Activated T-cell treated with anti-CD3 and anti-CD28 coated beads, Interleukin-2, amount 50 U/mL, for 4 hours (primary cell): ENCODE data around the gene PSMD8. TPM values are rescaled to one million over a fixed set of nuclear protein-coding genes. Genes with fewer than 3 reads are reported as not detected.
A peak's percentile ranks its signal among the peaks of the same experiment; 100 is the strongest.
"Not testable (repeated sequence)": the region's sequence is repeated elsewhere in the genome, so short reads cannot be mapped to it uniquely, and the experiment has no call there.

Experiments
- ATAC-seq, 2 donors: fragments of 200-7000 bp; cut with Tn5 transposase; one replicate each; pipeline ENCODE4 v1.10.0; 2021
- DNase-seq: peaks from one replicate; pipeline ENCODE4 v3.0.0-alpha.2; 2020
- H3K27me3 Mint-ChIP-seq: one replicate; pipeline ENCODE4 v1.8.0; 2021; ENCODE audit warnings: low read depth, mixed read lengths
- H3K36me3 Mint-ChIP-seq: one replicate; pipeline ENCODE4 v1.8.0; 2022; ENCODE audit warnings: mixed read lengths; ENCODE audit not compliant: insufficient read depth
- H3K4me1 Mint-ChIP-seq: one replicate; pipeline ENCODE4 v1.8.0; 2021; ENCODE audit warnings: low read depth, mixed read lengths
- H3K4me3 Mint-ChIP-seq: one replicate; pipeline ENCODE4 v1.8.0; 2021; ENCODE audit warnings: mild to moderate bottlenecking, moderate library complexity, mixed read lengths
- H3K9me3 Mint-ChIP-seq: one replicate; pipeline ENCODE4 v1.8.0; 2021; ENCODE audit warnings: mixed read lengths
- total RNA-seq, 3 donors: library from RNA; stranded (reverse); gene quantifications; one replicate each; pipeline ENCODE4 v1.2.1, GENCODE V29; 2021

PSMD8 gene
- 100 to 1,000 TPM; 331 to 368 (median 337) TPM for total RNA-seq

GRCh38 chr19:38374332-38375097 is at the start of gene PSMD8:
TSS of gene PSMD8 (plus strand) at chr19:38374571. CDS start at chr19:38374602, 31 bp downstream.
- peak; percentile 98 for ATAC-seq

GRCh38 chr19:38326591-38326990 is 47.8 kb upstream of the PSMD8 start:
- no peak overlapping the region for H3K4me3 Mint-ChIP-seq
- ATAC-seq (no peak), DNase-seq (no peak)
- H3K27me3 Mint-ChIP-seq, result no peaks in the 10 kb centered on the region
- H3K4me1 Mint-ChIP-seq, result peaks cover 11% of the 10 kb centered on the region
- H3K9me3 Mint-ChIP-seq, result no peaks in the 10 kb centered on the region
- H3K36me3 Mint-ChIP-seq, result peaks cover 16% of the 10 kb centered on the region

More at GRCh38 chr19:38374332-38375097, at the start of gene PSMD8:
- H3K4me1 Mint-ChIP-seq, result peaks cover 27% of the 10 kb centered on the region
- peak within 1 kb of the TSS; percentile 100 for H3K4me3 Mint-ChIP-seq
- peaks cover 3% of the 10 kb centered on the region for H3K27me3 Mint-ChIP-seq
- H3K9me3 Mint-ChIP-seq, result no peaks in the 10 kb centered on the region
- peak; percentile 97 for DNase-seq
- peaks cover 21% of the 10 kb centered on the region for H3K36me3 Mint-ChIP-seq

- Mint-ChIP-seq H3K36me3 (peaks cover 13% of the 10 kb centered on the region), H3K4me1 (no peaks in the 10 kb centered on the region), H3K4me3 (no peak overlapping the region), H3K27me3 (no peaks in the 10 kb centered on the region), H3K9me3 (no peaks in the 10 kb centered on the region)
- no peak for DNase-seq
- no peak for ATAC-seq
Measured at GRCh38 chr19:38329651-38330050, 44.7 kb upstream of the PSMD8 start.

- H3K9me3 Mint-ChIP-seq, result no peaks in the 10 kb centered on the region
Measured at GRCh38 chr19:38331728-38332127, 42.6 kb upstream of the PSMD8 start.

GRCh38 chr19:38333245-38333644 is 41.1 kb upstream of the PSMD8 start:
- DNase-seq (no peak), ATAC-seq (no peak)

More at GRCh38 chr19:38331728-38332127, 42.6 kb upstream of the PSMD8 start:
- no peak for DNase-seq
- Mint-ChIP-seq H3K36me3 (peaks cover 11% of the 10 kb centered on the region), H3K4me1 (no peaks in the 10 kb centered on the region), H3K4me3 (no peak overlapping the region), H3K27me3 (no peaks in the 10 kb centered on the region)
- ATAC-seq, result no peak

GRCh38 chr19:38335949-38336637 is 38.3 kb upstream of the PSMD8 start:
- ATAC-seq (peak; percentile 84 to 85), DNase-seq (peak; percentile 89)
- no peaks in the 10 kb centered on the region for H3K9me3 Mint-ChIP-seq
- peaks cover 9% of the 10 kb centered on the region for H3K4me1 Mint-ChIP-seq
- no peaks in the 10 kb centered on the region for H3K27me3 Mint-ChIP-seq
- no peaks in the 10 kb centered on the region for H3K36me3 Mint-ChIP-seq
- H3K4me3 Mint-ChIP-seq, result peak overlapping the region; percentile 95

More at GRCh38 chr19:38333245-38333644, 41.1 kb upstream of the PSMD8 start:
- no peaks in the 10 kb centered on the region for H3K9me3 Mint-ChIP-seq
- H3K4me1 Mint-ChIP-seq, result peaks cover 7% of the 10 kb centered on the region
- no peak overlapping the region for H3K4me3 Mint-ChIP-seq
- no peaks in the 10 kb centered on the region for H3K36me3 Mint-ChIP-seq
- no peaks in the 10 kb centered on the region for H3K27me3 Mint-ChIP-seq

GRCh38 chr19:38336638-38337359 is 37.6 kb upstream of the PSMD8 start:
- Mint-ChIP-seq H3K36me3 (no peaks in the 10 kb centered on the region), H3K27me3 (no peaks in the 10 kb centered on the region), H3K9me3 (no peaks in the 10 kb centered on the region), H3K4me1 (peaks cover 9% of the 10 kb centered on the region), H3K4me3 (peak overlapping the region; percentile 95)
- peak; percentile 95 for DNase-seq
- peak; percentile 66 for ATAC-seq

GRCh38 chr19:38337360-38337653 is 37.1 kb upstream of the PSMD8 start:
- peaks cover 9% of the 10 kb centered on the region for H3K4me1 Mint-ChIP-seq
- H3K9me3 Mint-ChIP-seq, result no peaks in the 10 kb centered on the region
- DNase-seq, result no peak
- peak overlapping the region; percentile 95 for H3K4me3 Mint-ChIP-seq
- ATAC-seq, result no peak
- no peaks in the 10 kb centered on the region for H3K27me3 Mint-ChIP-seq
- H3K36me3 Mint-ChIP-seq, result no peaks in the 10 kb centered on the region

- not testable (repeated sequence) for H3K4me3 Mint-ChIP-seq, H3K36me3 Mint-ChIP-seq, ATAC-seq, H3K27me3 Mint-ChIP-seq, H3K9me3 Mint-ChIP-seq, DNase-seq, H3K4me1 Mint-ChIP-seq
Measured at GRCh38 chr19:38339011-38339410, 35.4 kb upstream of the PSMD8 start.

- DNase-seq (no peak), ATAC-seq (no peak)
- Mint-ChIP-seq H3K4me3 (no peak overlapping the region), H3K27me3 (no peaks in the 10 kb centered on the region), H3K4me1 (peaks cover 9% of the 10 kb centered on the region), H3K9me3 (no peaks in the 10 kb centered on the region), H3K36me3 (no peaks in the 10 kb centered on the region)
Measured at GRCh38 chr19:38340927-38341326, 33.4 kb upstream of the PSMD8 start.

- H3K9me3 Mint-ChIP-seq, result no peaks in the 10 kb centered on the region
- no peak overlapping the region for H3K4me3 Mint-ChIP-seq
- no peaks in the 10 kb centered on the region for H3K36me3 Mint-ChIP-seq
- no peaks in the 10 kb centered on the region for H3K4me1 Mint-ChIP-seq
- ATAC-seq (no peak), DNase-seq (no peak)
- H3K27me3 Mint-ChIP-seq, result no peaks in the 10 kb centered on the region
Measured at GRCh38 chr19:38346837-38347236, 27.5 kb upstream of the PSMD8 start.

- DNase-seq, result no peak
- no peak overlapping the region for H3K4me3 Mint-ChIP-seq
- no peaks in the 10 kb centered on the region for H3K27me3 Mint-ChIP-seq
- H3K4me1 Mint-ChIP-seq, result no peaks in the 10 kb centered on the region
- H3K36me3 Mint-ChIP-seq, result no peaks in the 10 kb centered on the region
- ATAC-seq, result no peak
- no peaks in the 10 kb centered on the region for H3K9me3 Mint-ChIP-seq
Measured at GRCh38 chr19:38350883-38351282, 23.5 kb upstream of the PSMD8 start.

GRCh38 chr19:38351865-38352395 is 22.4 kb upstream of the PSMD8 start:
- no peaks in the 10 kb centered on the region for H3K36me3 Mint-ChIP-seq

GRCh38 chr19:38352611-38353010 is 21.8 kb upstream of the PSMD8 start:
- H3K4me1 Mint-ChIP-seq, result no peaks in the 10 kb centered on the region
- no peak for ATAC-seq
- H3K9me3 Mint-ChIP-seq, result no peaks in the 10 kb centered on the region
- H3K4me3 Mint-ChIP-seq, result no peak overlapping the region
- no peaks in the 10 kb centered on the region for H3K36me3 Mint-ChIP-seq
- DNase-seq, result no peak
- no peaks in the 10 kb centered on the region for H3K27me3 Mint-ChIP-seq

More at GRCh38 chr19:38351865-38352395, 22.4 kb upstream of the PSMD8 start:
- Mint-ChIP-seq H3K4me1 (no peaks in the 10 kb centered on the region), H3K4me3 (no peak overlapping the region), H3K9me3 (no peaks in the 10 kb centered on the region), H3K27me3 (no peaks in the 10 kb centered on the region)
- ATAC-seq (no peak), DNase-seq (no peak)
